CD4-positive, alpha-beta memory T cell (primary cell): ENCODE measurements around the gene IRF1. TPM values are rescaled to one million over a fixed set of nuclear protein-coding genes. Genes with fewer than 3 reads are reported as not detected.

Source experiments
- CTCF ChIA-PET: fragments of 350-600 bp; sonication (Branson Sonifier 250); formaldehyde crosslinking; loops from one replicate; lab custom pipeline; 2021; ENCODE audit warnings: inconsistent platforms; ENCODE audit not compliant: partially characterized antibody; lab: Charles Lee
- POLR2A ChIA-PET: fragments of 350-600 bp; sonication (Branson Sonifier 250); formaldehyde crosslinking; loops from one replicate; lab custom pipeline; 2021; ENCODE audit not compliant: partially characterized antibody; lab: Charles Lee
- DNase-seq, 5 donors: peaks; one replicate each; pipeline versions ENCODE4 v3.0.0 to v3.0.0-alpha.2; 2020 to 2022; ENCODE audit warnings: mixed read lengths in 1 of 5
- H3K27ac ChIP-seq: one replicate; pipeline ENCODE4 v1.7.0; 2013; ENCODE audit warnings: low read depth, low read length
- H3K27me3 ChIP-seq: 2 replicates; pipeline ENCODE4 v1.7.0; 2013; ENCODE audit warnings: mild to moderate bottlenecking, low read length, moderate library complexity; ENCODE audit not compliant: insufficient read depth
- H3K36me3 ChIP-seq: 2 replicates; pipeline ENCODE4 v1.7.0; 2013; ENCODE audit warnings: mild to moderate bottlenecking, low read length, moderate library complexity; ENCODE audit not compliant: insufficient read depth
- H3K4me1 ChIP-seq: 2 replicates; pipeline ENCODE4 v1.7.0; 2013; ENCODE audit warnings: mild to moderate bottlenecking, low read length, moderate library complexity; ENCODE audit not compliant: insufficient read depth
- H3K4me3 ChIP-seq, 2 donors: one replicate each; pipeline ENCODE4 v1.7.0; 2013; ENCODE audit warnings: low read length in 2 of 2, mild to moderate bottlenecking in 1 of 2
- H3K9me3 ChIP-seq, 2 donors: one replicate each; pipeline ENCODE4 v1.7.0; 2013; ENCODE audit warnings: low read length in 2 of 2, control low read depth in 1 of 2; ENCODE audit not compliant: control insufficient read depth in 1 of 2
- H3K27ac Mint-ChIP-seq, 7 donors: one replicate each; pipeline ENCODE4 v1.8.0; 2020 to 2021; ENCODE audit warnings: mixed read lengths in 7 of 7, mild to moderate bottlenecking in 6 of 7, inconsistent platforms in 3 of 7, moderate library complexity in 3 of 7
- H3K27me3 Mint-ChIP-seq, 2 donors: one replicate each; pipeline ENCODE4 v1.8.0; 2020 to 2021; ENCODE audit warnings: mixed read lengths in 2 of 2
- H3K36me3 Mint-ChIP-seq, 2 donors: one replicate each; pipeline ENCODE4 v1.8.0; 2020 to 2021; ENCODE audit warnings: mixed read lengths in 2 of 2, inconsistent platforms in 1 of 2, mild to moderate bottlenecking in 1 of 2
- H3K4me1 Mint-ChIP-seq, 4 donors: one replicate each; pipeline ENCODE4 v1.8.0; 2020 to 2021; ENCODE audit warnings: mixed read lengths in 4 of 4, mild to moderate bottlenecking in 1 of 4
- H3K4me3 Mint-ChIP-seq, 8 donors: one replicate each; pipeline ENCODE4 v1.8.0; 2020 to 2021; ENCODE audit warnings: mixed read lengths in 8 of 8, mild to moderate bottlenecking in 7 of 8, moderate library complexity in 6 of 8, inconsistent platforms in 3 of 8
- H3K9me3 Mint-ChIP-seq, 8 donors: one replicate each; pipeline ENCODE4 v1.8.0; 2020 to 2021; ENCODE audit warnings: mixed read lengths in 8 of 8, mild to moderate bottlenecking in 5 of 8, inconsistent platforms in 3 of 8, moderate library complexity in 1 of 8
- intact Hi-C: fragments of 100-400 bp; cut with micrococcal nuclease; formaldehyde crosslinking; loops from one replicate; pipeline ENCODE4 v1.15.1; 2023
- polyA plus RNA-seq, 2 donors: library from polyadenylated mRNA; unstranded; fragments of 300-500 nt; fragmentation: Illumina TruSeq; gene quantifications; one replicate each; pipeline ENCODE4 v1.2.3, GENCODE V29; 2021
- total RNA-seq, 2 experiments: library from RNA; stranded (reverse); gene quantifications; one replicate each; pipeline ENCODE4 v1.2.3, GENCODE V29; 2021

IRF1 gene
- total and polyA plus RNA-seq, 4 experiments from 2014 or later = 192 to 237 (median 197) TPM

- Histone ChIP-seq H3K27ac (peak overlapping the region; percentile 99), H3K4me3 (no peak overlapping the region), H3K4me1 (peaks cover 69% of the 10 kb centered on the region), H3K9me3 (no peaks in the 10 kb centered on the region), H3K27me3 (no peaks in the 10 kb centered on the region), H3K36me3 (no peaks in the 10 kb centered on the region)
- Mint-ChIP-seq H3K4me1 (peaks cover 37 to 77% (median 58%) of the 10 kb centered on the region in 4 donors), H3K27ac (peak overlapping the region; percentile 94 to 99 (median 97)), H3K36me3 (peaks cover 0 to 4% of the 10 kb centered on the region in 2 donors), H3K9me3 (no peaks in the 10 kb centered on the region), H3K4me3 (peak overlapping the region in 5 of 8 donors; percentile 92 to 99 (median 96)), H3K27me3 (no peaks in the 10 kb centered on the region)
- DNase-seq = peak in 1 of 5 donors; percentile 42
- intact Hi-C loops = no loop called here
- POLR2A ChIA-PET = interaction anchor here (0.8 to 35.0 kb wide), 10 partner anchors 9 to 129 kb away, joined by 3 to 1580 read pairs (median 132); partner anchors contain the start of genes IRF1 and SLC22A5
- CTCF ChIA-PET = interaction anchor here (0.6 to 13.3 kb wide), 10 partner anchors 9 to 557 kb away, joined by 3 to 543 read pairs (median 37); partner anchors contain the start of gene IRF1
Observed at GRCh38 chr5:132498152-132498551, 7.6 kb upstream of the IRF1 start.

GRCh38 chr5:132497488-132497997 lies 7.0 kb upstream of the IRF1 start:
- Mint-ChIP-seq H3K9me3 (no peaks in the 10 kb centered on the region), H3K27ac (peak overlapping the region; percentile 94 to 99 (median 97)), H3K27me3 (no peaks in the 10 kb centered on the region), H3K36me3 (peaks cover 0 to 4% of the 10 kb centered on the region in 2 donors), H3K4me1 (peaks cover 37 to 83% (median 62%) of the 10 kb centered on the region in 4 donors), H3K4me3 (peak overlapping the region; percentile 92 to 99 (median 96))
- Histone ChIP-seq H3K4me1 (peaks cover 76% of the 10 kb centered on the region), H3K4me3 (peak overlapping the region; percentile 59 to 61), H3K9me3 (no peaks in the 10 kb centered on the region), H3K27me3 (no peaks in the 10 kb centered on the region), H3K27ac (peak overlapping the region; percentile 99), H3K36me3 (no peaks in the 10 kb centered on the region)
- ChIA-PET POLR2A (interaction anchor here (0.8 to 35.0 kb wide), 13 partner anchors 8 to 128 kb away, joined by 3 to 1580 read pairs (median 58); partner anchors contain the start of genes IRF1 and SLC22A5), CTCF (interaction anchor here (1.2 to 13.3 kb wide), 12 partner anchors 9 to 240 kb away, joined by 3 to 543 read pairs (median 22); partner anchors contain the start of genes IRF1 and KIF3A)
- intact Hi-C loops = no loop called here
- DNase-seq = peak in 1 of 5 donors; percentile 44

- Histone ChIP-seq H3K9me3 (no peaks in the 10 kb centered on the region), H3K27ac (peak overlapping the region; percentile 99), H3K27me3 (no peaks in the 10 kb centered on the region), H3K36me3 (no peaks in the 10 kb centered on the region), H3K4me1 (peaks cover 82% of the 10 kb centered on the region), H3K4me3 (peak overlapping the region; percentile 59 to 61)
- H3K27me3 Mint-ChIP-seq = no peaks in the 10 kb centered on the region
- ChIA-PET CTCF (interaction anchor here (0.8 to 13.3 kb wide), 18 partner anchors 9 to 258 kb away, joined by 3 to 543 read pairs (median 6); partner anchors contain the start of gene KIF3A), POLR2A (interaction anchor here (1.0 to 35.0 kb wide), 19 partner anchors 8 to 555 kb away, joined by 3 to 1580 read pairs (median 24); partner anchors contain the start of genes HSPA4, IRF1, KIF3A and RAD50)
- intact Hi-C loops = loop anchor here (1.0 kb wide), 1 partner anchor 78 kb away; no protein-coding TSS in a partner anchor
- peaks cover 42 to 90% (median 68%) of the 10 kb centered on the region in 4 donors for H3K4me1 Mint-ChIP-seq
- peak overlapping the region; percentile 95 to 99 (median 98) for H3K27ac Mint-ChIP-seq
- peak overlapping the region; percentile 93 to 99 (median 96) for H3K4me3 Mint-ChIP-seq
- no peaks in the 10 kb centered on the region for H3K9me3 Mint-ChIP-seq
- H3K36me3 Mint-ChIP-seq = peaks cover 0 to 4% of the 10 kb centered on the region in 2 donors
- DNase-seq = peak in 4 of 5 donors; percentile 14 to 75 (median 47)
Observed at GRCh38 chr5:132496631-132497487, 6.3 kb upstream of the IRF1 start.

- peak overlapping the region; percentile 99 for H3K27ac ChIP-seq
- no peaks in the 10 kb centered on the region for H3K36me3 ChIP-seq
- no peaks in the 10 kb centered on the region for H3K9me3 ChIP-seq
- peak overlapping the region; percentile 95 to 99 (median 98) for H3K27ac Mint-ChIP-seq
- peak overlapping the region; percentile 59 to 61 for H3K4me3 ChIP-seq
- peaks cover 85% of the 10 kb centered on the region for H3K4me1 ChIP-seq
- no peaks in the 10 kb centered on the region for H3K27me3 Mint-ChIP-seq
- peaks cover 0 to 8% of the 10 kb centered on the region in 2 donors for H3K36me3 Mint-ChIP-seq
- H3K4me1 Mint-ChIP-seq = peaks cover 42 to 93% (median 71%) of the 10 kb centered on the region in 4 donors
- peaks cover 0 to 1% (median 0%) of the 10 kb centered on the region in 8 donors for H3K9me3 Mint-ChIP-seq
- ChIA-PET POLR2A (interaction anchor here (0.7 to 35.0 kb wide), 21 partner anchors 7 to 555 kb away, joined by 3 to 1580 read pairs (median 20); partner anchors contain the start of genes CCNI2, HSPA4, IRF1 and KIF3A), CTCF (interaction anchor here (0.8 to 13.3 kb wide), 19 partner anchors 9 to 258 kb away, joined by 3 to 543 read pairs (median 6); partner anchors contain the start of gene KIF3A)
- DNase-seq = peak; percentile 84 to 95 (median 88)
- intact Hi-C loops = loop anchor here (1.0 kb wide), 1 partner anchor 77 kb away; no protein-coding TSS in a partner anchor
- H3K4me3 Mint-ChIP-seq = peak overlapping the region; percentile 93 to 99 (median 96)
- no peaks in the 10 kb centered on the region for H3K27me3 ChIP-seq
Observed at GRCh38 chr5:132496191-132496630, 5.6 kb upstream of the IRF1 start.

- DNase-seq = peak; percentile 52 to 76 (median 60)
- Histone ChIP-seq H3K4me3 (peak overlapping the region; percentile 25 to 61), H3K27ac (peak overlapping the region; percentile 99), H3K36me3 (no peaks in the 10 kb centered on the region), H3K4me1 (peaks cover 83% of the 10 kb centered on the region), H3K27me3 (no peaks in the 10 kb centered on the region), H3K9me3 (no peaks in the 10 kb centered on the region)
- peaks cover 0 to 11% of the 10 kb centered on the region in 2 donors for H3K36me3 Mint-ChIP-seq
- no peaks in the 10 kb centered on the region for H3K27me3 Mint-ChIP-seq
- peak overlapping the region; percentile 93 to 99 (median 96) for H3K4me3 Mint-ChIP-seq
- H3K27ac Mint-ChIP-seq = peak overlapping the region; percentile 95 to 99 (median 98)
- peaks cover 41 to 92% (median 66%) of the 10 kb centered on the region in 4 donors for H3K4me1 Mint-ChIP-seq
- H3K9me3 Mint-ChIP-seq = peaks cover 0 to 2% (median 0%) of the 10 kb centered on the region in 8 donors
- CTCF ChIA-PET = interaction anchor here (0.8 to 13.3 kb wide), 17 partner anchors 8 to 257 kb away, joined by 3 to 543 read pairs (median 7); partner anchors contain the start of gene KIF3A
- POLR2A ChIA-PET = interaction anchor here (0.7 to 35.0 kb wide), 21 partner anchors 7 to 556 kb away, joined by 3 to 1580 read pairs (median 20); partner anchors contain the start of genes CCNI2, HSPA4, IRF1 and KIF3A
- intact Hi-C loops = loop anchor here (1.0 kb wide), 2 partner anchors 76 to 241 kb away; no protein-coding TSS in a partner anchor
Observed at GRCh38 chr5:132495667-132496190, 5.2 kb upstream of the IRF1 start.

- CTCF ChIA-PET = interaction anchor here (6.8 to 13.3 kb wide), 5 partner anchors 14 to 108 kb away, joined by 76 to 543 read pairs (median 90); no protein-coding TSS in a partner anchor
Observed at GRCh38 chr5:132493821-132494220, 3.2 kb upstream of the IRF1 start.

More at GRCh38 chr5:132493821-132494220, 3.2 kb upstream of the IRF1 start:
- Mint-ChIP-seq H3K9me3 (peaks cover 0 to 6% (median 0%) of the 10 kb centered on the region in 8 donors), H3K27ac (peak overlapping the region; percentile 91 to 99 (median 95)), H3K4me3 (peak overlapping the region in 6 of 8 donors; percentile 11 to 98 (median 75)), H3K36me3 (peaks cover 8 to 25% of the 10 kb centered on the region in 2 donors), H3K27me3 (no peaks in the 10 kb centered on the region), H3K4me1 (peaks cover 31 to 77% (median 51%) of the 10 kb centered on the region in 4 donors)
- POLR2A ChIA-PET = interaction anchor here (5.3 to 35.0 kb wide), 5 partner anchors 20 to 85 kb away, joined by 53 to 1580 read pairs (median 592); no protein-coding TSS in a partner anchor
- no peaks in the 10 kb centered on the region for H3K9me3 ChIP-seq
- H3K27me3 ChIP-seq = no peaks in the 10 kb centered on the region
- peaks cover 6% of the 10 kb centered on the region for H3K36me3 ChIP-seq
- intact Hi-C loops = no loop called here
- no peak overlapping the region for H3K4me3 ChIP-seq
- peak overlapping the region; percentile 99 for H3K27ac ChIP-seq
- DNase-seq = peak in 1 of 5 donors; percentile 13
- peaks cover 65% of the 10 kb centered on the region for H3K4me1 ChIP-seq
